Liver (tissue), 9 donors: ENCODE data around the gene SYMPK. TPM values are rescaled to one million over a fixed set of nuclear protein-coding genes. Genes with fewer than 3 reads are reported as not detected.

Source experiments
- DNase-seq: peaks from one replicate; pipeline ENCODE4 v3.0.0-alpha.2; 2017; ENCODE audit warnings: low spot score
- H3K27ac ChIP-seq, 2 donors: one replicate each; pipeline ENCODE4 v1.7.0; 2013; ENCODE audit warnings: inconsistent platforms in 2 of 2, low read length in 2 of 2, control low read depth in 1 of 2, low read depth in 1 of 2, mild to moderate bottlenecking in 1 of 2
- H3K27me3 ChIP-seq, 4 donors: one replicate each; pipeline versions ENCODE4 v1.6.1 to v1.7.0; 2013; ENCODE audit warnings: low read length in 3 of 4, inconsistent platforms in 1 of 4, mild to moderate bottlenecking in 1 of 4, moderate library complexity in 1 of 4; ENCODE audit not compliant: control insufficient read depth in 4 of 4, insufficient read depth in 4 of 4
- H3K36me3 ChIP-seq, 4 donors: one replicate each; pipeline versions ENCODE4 v1.6.1 to v1.7.0; 2013; ENCODE audit warnings: low read length in 3 of 4, mild to moderate bottlenecking in 3 of 4, low read depth in 1 of 4, moderate library complexity in 1 of 4; ENCODE audit not compliant: control insufficient read depth in 4 of 4, insufficient read depth in 3 of 4
- H3K4me1 ChIP-seq, 4 donors: one replicate each; pipeline versions ENCODE4 v1.6.1 to v1.7.0; 2013; ENCODE audit warnings: low read length in 3 of 4, mild to moderate bottlenecking in 3 of 4, moderate library complexity in 1 of 4; ENCODE audit not compliant: control insufficient read depth in 4 of 4, insufficient read depth in 4 of 4
- H3K4me3 ChIP-seq, 3 donors: one replicate each; pipeline versions ENCODE4 v1.6.1 to v1.7.0; 2013; ENCODE audit warnings: low read length in 3 of 3, control low read depth in 1 of 3, low read depth in 1 of 3, mild to moderate bottlenecking in 1 of 3
- H3K9ac ChIP-seq, 2 donors: one replicate each; pipeline ENCODE4 v1.7.0; 2013; ENCODE audit warnings: low read length in 2 of 2, mild to moderate bottlenecking in 2 of 2, moderate library complexity in 2 of 2, control low read depth in 1 of 2, low read depth in 1 of 2
- H3K9me3 ChIP-seq, 4 donors: one replicate each; pipeline versions ENCODE4 v1.6.1 to v1.7.0; 2013; ENCODE audit warnings: low read length in 3 of 4; ENCODE audit not compliant: control insufficient read depth in 4 of 4
- EGR1 ChIP-seq, 2 donors: IDR thresholded peaks; 2 replicates each; pipeline ENCODE4 v1.6.1; 2016 to 2018; ENCODE audit warnings: antibody characterized with exemption in 2 of 2, low read depth in 2 of 2
- FOXA1 ChIP-seq: IDR thresholded peaks from 2 replicates; pipeline ENCODE4 v1.6.1; 2016; ENCODE audit warnings: antibody characterized with exemption
- FOXA2 ChIP-seq: IDR thresholded peaks from 2 replicates; pipeline ENCODE4 v1.6.1; 2016; ENCODE audit warnings: antibody characterized with exemption
- GABPA ChIP-seq, 2 donors: IDR thresholded peaks in 1 of 2; conservative IDR thresholded peaks in 1 of 2; 2 replicates each; pipeline ENCODE4 v1.6.1; 2016; ENCODE audit warnings: antibody characterized with exemption in 2 of 2, mild to moderate bottlenecking in 1 of 2, moderate library complexity in 1 of 2
- HNF4A ChIP-seq, 2 donors: conservative IDR thresholded peaks; 2 replicates each; pipeline ENCODE4 v1.6.1; 2016; ENCODE audit warnings: antibody characterized with exemption in 2 of 2, mild to moderate bottlenecking in 2 of 2
- HNF4G ChIP-seq: IDR thresholded peaks from 2 replicates; pipeline ENCODE4 v1.6.1; 2016; ENCODE audit warnings: antibody characterized with exemption
- JUND ChIP-seq, 2 donors: IDR thresholded peaks; 2 replicates each; pipeline ENCODE4 v1.6.1; 2016; ENCODE audit warnings: antibody characterized with exemption in 2 of 2
- MAX ChIP-seq: IDR thresholded peaks from 2 replicates; pipeline ENCODE4 v1.6.1; 2016; ENCODE audit warnings: antibody characterized with exemption
- RAD21 ChIP-seq, 2 donors: IDR thresholded peaks; 2 replicates each; pipeline ENCODE4 v1.6.1; 2016; ENCODE audit warnings: antibody characterized with exemption in 2 of 2, mild to moderate bottlenecking in 2 of 2
- RXRA ChIP-seq, 2 donors: IDR thresholded peaks; 2 replicates each; pipeline ENCODE4 v1.6.1; 2017 to 2018; ENCODE audit warnings: antibody characterized with exemption in 2 of 2, mild to moderate bottlenecking in 1 of 2
- SP1 ChIP-seq: IDR thresholded peaks from 2 replicates; pipeline ENCODE4 v1.6.1; 2018; ENCODE audit warnings: antibody characterized with exemption, mild to moderate bottlenecking
- YY1 ChIP-seq: IDR thresholded peaks from 2 replicates; pipeline ENCODE4 v1.6.1; 2016; ENCODE audit warnings: antibody characterized with exemption, mild to moderate bottlenecking
- WGBS: extraction: QIAGEN DNeasy Blood & Tissue Kit; methylation state at CpG from one replicate; pipeline ENCODE4 v1.1.7; 2013; 5-methylcytosine and 5-hydroxymethylcytosine counted together
- polyA plus RNA-seq, 2 donors: library from polyadenylated mRNA; stranded (reverse) in 1 of 2; unstranded in 1 of 2; fragments of 200-250 nt in 1 of 2; fragments of >200 nt in 1 of 2; fragmentation: Nextera tagmentation in 1 of 2; extraction: Ambion mirVana in 1 of 2; gene quantifications; one replicate each; pipeline versions ENCODE4 v1.2.1 to v1.2.3, GENCODE V29; 2013 to 2015
- total RNA-seq, 2 donors: library from RNA; depleted of rRNA; stranded (reverse); fragments of >200 nt; gene quantifications; one replicate each; pipeline ENCODE4 v1.2.3, GENCODE V29; 2014
- TF ChIP-seq, protein P1 (sequence below): IDR thresholded peaks from 2 replicates; pipeline ENCODE4 v1.6.1; 2016; ENCODE audit warnings: antibody characterized with exemption, mild to moderate bottlenecking
- TF ChIP-seq, protein P2 (sequence below): fragments of 150-350 bp; IDR thresholded peaks from 2 replicates; pipeline ENCODE4 v1.5.1; 2017; ENCODE audit warnings: improper control_type of control experiment, low read depth, low read length; ENCODE audit not compliant: missing input control
- TF ChIP-seq, protein P3 (sequence below): IDR thresholded peaks from 2 replicates; pipeline ENCODE4 v1.6.1; 2016; ENCODE audit warnings: antibody characterized with exemption
- donor health status: healthy.
- donor health status: healthy.
- donor health status: healthy.
- donor health status: healthy.
- donor health status: healthy.

The SYMPK gene
- total and polyA plus RNA-seq, 4 donors, result 5.5 to 26.1 (median 24.1) TPM

DNA sequence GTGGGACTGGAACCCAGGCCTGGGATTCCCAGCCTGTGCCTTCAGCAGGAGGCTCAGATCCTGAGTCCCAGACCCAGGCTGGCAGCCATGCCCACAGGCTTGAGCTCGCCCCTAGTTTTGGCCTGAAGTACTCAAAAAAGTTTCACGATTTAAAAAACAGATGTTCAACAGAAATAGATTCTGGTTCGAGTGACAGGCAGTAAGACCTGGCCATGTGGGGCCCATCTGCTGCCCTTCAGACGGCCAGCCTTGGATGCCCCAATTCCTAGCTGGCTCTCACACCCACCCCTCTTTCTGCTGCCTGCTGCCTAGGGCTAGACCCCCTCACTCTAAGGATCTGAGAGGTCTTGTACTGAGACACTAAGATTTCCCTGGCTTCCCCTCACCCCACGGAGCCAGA, 77.8 kb downstream of the SYMPK start:
- H3K27ac ChIP-seq, result no peak overlapping the region
- 88% methylated on average over 5 of the region's 5 CpGs for WGBS
- no peak for DNase-seq
- no peak overlapping the region for H3K9ac ChIP-seq
- H3K36me3 ChIP-seq, result peaks cover 0 to 29% (median 7%) of the 10 kb centered on the region in 4 donors
- TF ChIP-seq, protein P1, sequence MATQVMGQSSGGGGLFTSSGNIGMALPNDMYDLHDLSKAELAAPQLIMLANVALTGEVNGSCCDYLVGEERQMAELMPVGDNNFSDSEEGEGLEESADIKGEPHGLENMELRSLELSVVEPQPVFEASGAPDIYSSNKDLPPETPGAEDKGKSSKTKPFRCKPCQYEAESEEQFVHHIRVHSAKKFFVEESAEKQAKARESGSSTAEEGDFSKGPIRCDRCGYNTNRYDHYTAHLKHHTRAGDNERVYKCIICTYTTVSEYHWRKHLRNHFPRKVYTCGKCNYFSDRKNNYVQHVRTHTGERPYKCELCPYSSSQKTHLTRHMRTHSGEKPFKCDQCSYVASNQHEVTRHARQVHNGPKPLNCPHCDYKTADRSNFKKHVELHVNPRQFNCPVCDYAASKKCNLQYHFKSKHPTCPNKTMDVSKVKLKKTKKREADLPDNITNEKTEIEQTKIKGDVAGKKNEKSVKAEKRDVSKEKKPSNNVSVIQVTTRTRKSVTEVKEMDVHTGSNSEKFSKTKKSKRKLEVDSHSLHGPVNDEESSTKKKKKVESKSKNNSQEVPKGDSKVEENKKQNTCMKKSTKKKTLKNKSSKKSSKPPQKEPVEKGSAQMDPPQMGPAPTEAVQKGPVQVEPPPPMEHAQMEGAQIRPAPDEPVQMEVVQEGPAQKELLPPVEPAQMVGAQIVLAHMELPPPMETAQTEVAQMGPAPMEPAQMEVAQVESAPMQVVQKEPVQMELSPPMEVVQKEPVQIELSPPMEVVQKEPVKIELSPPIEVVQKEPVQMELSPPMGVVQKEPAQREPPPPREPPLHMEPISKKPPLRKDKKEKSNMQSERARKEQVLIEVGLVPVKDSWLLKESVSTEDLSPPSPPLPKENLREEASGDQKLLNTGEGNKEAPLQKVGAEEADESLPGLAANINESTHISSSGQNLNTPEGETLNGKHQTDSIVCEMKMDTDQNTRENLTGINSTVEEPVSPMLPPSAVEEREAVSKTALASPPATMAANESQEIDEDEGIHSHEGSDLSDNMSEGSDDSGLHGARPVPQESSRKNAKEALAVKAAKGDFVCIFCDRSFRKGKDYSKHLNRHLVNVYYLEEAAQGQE, result no peak
- TF ChIP-seq MAX (no peak), SP1 (no peak), EGR1 (IDR thresholded peaks at IDR 0.05; ENCODE audit: low read depth in 2 of 2) (no peak), HNF4G (no peak), FOXA2 (no peak), GABPA (IDR thresholded peaks at IDR 0.05 in 1 of 2, conservative IDR thresholded peaks at IDR 0.05 in 1 of 2) (no peak), JUND (IDR thresholded peaks at IDR 0.05) (no peak), HNF4A (conservative IDR thresholded peaks at IDR 0.05) (no peak)
- TF ChIP-seq, protein P2, sequence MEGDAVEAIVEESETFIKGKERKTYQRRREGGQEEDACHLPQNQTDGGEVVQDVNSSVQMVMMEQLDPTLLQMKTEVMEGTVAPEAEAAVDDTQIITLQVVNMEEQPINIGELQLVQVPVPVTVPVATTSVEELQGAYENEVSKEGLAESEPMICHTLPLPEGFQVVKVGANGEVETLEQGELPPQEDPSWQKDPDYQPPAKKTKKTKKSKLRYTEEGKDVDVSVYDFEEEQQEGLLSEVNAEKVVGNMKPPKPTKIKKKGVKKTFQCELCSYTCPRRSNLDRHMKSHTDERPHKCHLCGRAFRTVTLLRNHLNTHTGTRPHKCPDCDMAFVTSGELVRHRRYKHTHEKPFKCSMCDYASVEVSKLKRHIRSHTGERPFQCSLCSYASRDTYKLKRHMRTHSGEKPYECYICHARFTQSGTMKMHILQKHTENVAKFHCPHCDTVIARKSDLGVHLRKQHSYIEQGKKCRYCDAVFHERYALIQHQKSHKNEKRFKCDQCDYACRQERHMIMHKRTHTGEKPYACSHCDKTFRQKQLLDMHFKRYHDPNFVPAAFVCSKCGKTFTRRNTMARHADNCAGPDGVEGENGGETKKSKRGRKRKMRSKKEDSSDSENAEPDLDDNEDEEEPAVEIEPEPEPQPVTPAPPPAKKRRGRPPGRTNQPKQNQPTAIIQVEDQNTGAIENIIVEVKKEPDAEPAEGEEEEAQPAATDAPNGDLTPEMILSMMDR, result no peak
- no peak overlapping the region for H3K4me3 ChIP-seq
- H3K9me3 ChIP-seq, result no peaks in the 10 kb centered on the region
- no peaks in the 10 kb centered on the region for H3K27me3 ChIP-seq
- peaks cover 0 to 4% (median 2%) of the 10 kb centered on the region in 4 donors for H3K4me1 ChIP-seq

DNA sequence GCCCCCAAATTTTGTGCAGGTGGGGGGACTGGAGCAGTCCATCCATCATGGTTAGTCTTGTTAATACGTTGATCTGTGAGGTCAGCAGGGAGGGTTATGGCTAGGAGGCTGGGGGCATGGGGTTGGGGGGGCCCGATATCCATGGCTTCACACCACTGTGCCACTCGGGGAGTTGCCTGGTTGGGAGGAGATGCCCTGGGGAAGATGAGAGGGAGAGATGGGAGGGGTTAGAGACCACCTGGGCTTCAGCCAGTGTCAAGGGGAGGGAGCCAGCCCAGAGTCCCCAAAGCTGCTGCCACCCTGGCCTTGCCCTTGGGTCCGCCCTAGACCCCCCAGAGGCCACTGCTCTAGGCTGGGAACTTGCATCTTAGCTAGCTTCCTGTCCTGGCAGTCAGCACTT, 78.9 kb downstream of the SYMPK start:
- Histone ChIP-seq H3K9ac (no peak overlapping the region), H3K27ac (no peak overlapping the region), H3K36me3 (peaks cover 0 to 25% (median 6%) of the 10 kb centered on the region in 4 donors), H3K9me3 (no peaks in the 10 kb centered on the region), H3K4me3 (no peak overlapping the region), H3K4me1 (peaks cover 3 to 13% (median 5%) of the 10 kb centered on the region in 4 donors), H3K27me3 (no peaks in the 10 kb centered on the region)
- no peak for DNase-seq
- WGBS, result 83% methylated on average over 4 of the region's 4 CpGs
- no peak for TF ChIP-seq YY1
- no peak for TF ChIP-seq GABPA (IDR thresholded peaks at IDR 0.05 in 1 of 2, conservative IDR thresholded peaks at IDR 0.05 in 1 of 2)
- TF ChIP-seq, protein P3, sequence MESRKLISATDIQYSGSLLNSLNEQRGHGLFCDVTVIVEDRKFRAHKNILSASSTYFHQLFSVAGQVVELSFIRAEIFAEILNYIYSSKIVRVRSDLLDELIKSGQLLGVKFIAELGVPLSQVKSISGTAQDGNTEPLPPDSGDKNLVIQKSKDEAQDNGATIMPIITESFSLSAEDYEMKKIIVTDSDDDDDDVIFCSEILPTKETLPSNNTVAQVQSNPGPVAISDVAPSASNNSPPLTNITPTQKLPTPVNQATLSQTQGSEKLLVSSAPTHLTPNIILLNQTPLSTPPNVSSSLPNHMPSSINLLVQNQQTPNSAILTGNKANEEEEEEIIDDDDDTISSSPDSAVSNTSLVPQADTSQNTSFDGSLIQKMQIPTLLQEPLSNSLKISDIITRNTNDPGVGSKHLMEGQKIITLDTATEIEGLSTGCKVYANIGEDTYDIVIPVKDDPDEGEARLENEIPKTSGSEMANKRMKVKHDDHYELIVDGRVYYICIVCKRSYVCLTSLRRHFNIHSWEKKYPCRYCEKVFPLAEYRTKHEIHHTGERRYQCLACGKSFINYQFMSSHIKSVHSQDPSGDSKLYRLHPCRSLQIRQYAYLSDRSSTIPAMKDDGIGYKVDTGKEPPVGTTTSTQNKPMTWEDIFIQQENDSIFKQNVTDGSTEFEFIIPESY, result no peak
- no peak for TF ChIP-seq RXRA (IDR thresholded peaks at IDR 0.05)
- TF ChIP-seq FOXA1, result no peak
- no peak for TF ChIP-seq HNF4A (conservative IDR thresholded peaks at IDR 0.05)
- TF ChIP-seq RAD21 (IDR thresholded peaks at IDR 0.05), result no peak
- no peak for TF ChIP-seq FOXA2
- TF ChIP-seq EGR1 (IDR thresholded peaks at IDR 0.05; ENCODE audit: low read depth in 2 of 2), result no peak
